ENCODE data around the gene NCKAP1. TPM values are rescaled to one million over a fixed set of nuclear protein-coding genes. Genes with fewer than 3 reads are reported as not detected.
A peak's percentile ranks its signal among the peaks of the same experiment; 100 is the strongest.
"Not testable (repeated sequence)": the region's sequence is repeated elsewhere in the genome, so short reads cannot be mapped to it uniquely, and the experiment has no call there.

NCKAP1 gene
- total and polyA plus RNA-seq, 3 experiments from 2014 or later: 0.51 to 8.7 (median 6.2) TPM

GRCh38 chr2:182901748-182902147, 136.5 kb downstream of the NCKAP1 start:
- Histone ChIP-seq H3K27ac (ENCODE audit: low read depth, low read length) (no peak overlapping the region), H3K4me3 (ENCODE audit: low read length) (no peak overlapping the region), H3K36me3 (ENCODE audit: insufficient read depth, low read length) (no peaks in the 10 kb centered on the region), H3K27me3 (ENCODE audit: insufficient read depth, low read length, poor library complexity, severe bottlenecking) (no peaks in the 10 kb centered on the region), H3K4me1 (ENCODE audit: insufficient read depth, low read length) (no peaks in the 10 kb centered on the region), H3K9me3 (ENCODE audit: low read length) (no peaks in the 10 kb centered on the region)
- POLR2A ChIA-PET: no interaction called here
- no peak overlapping the region for H3K4me3 Mint-ChIP-seq
- CTCF ChIA-PET: no interaction called here
- H3K9me3 Mint-ChIP-seq: no peaks in the 10 kb centered on the region
- H3K27ac Mint-ChIP-seq: peak overlapping the region in 1 of 8 donors; percentile 73
- no peak for DNase-seq
- H3K36me3 Mint-ChIP-seq: no peaks in the 10 kb centered on the region
- peaks cover 0 to under 1% of the 10 kb centered on the region in 2 donors for H3K27me3 Mint-ChIP-seq
- peaks cover 0 to 5% (median 0%) of the 10 kb centered on the region in 3 donors for H3K4me1 Mint-ChIP-seq

DNA sequence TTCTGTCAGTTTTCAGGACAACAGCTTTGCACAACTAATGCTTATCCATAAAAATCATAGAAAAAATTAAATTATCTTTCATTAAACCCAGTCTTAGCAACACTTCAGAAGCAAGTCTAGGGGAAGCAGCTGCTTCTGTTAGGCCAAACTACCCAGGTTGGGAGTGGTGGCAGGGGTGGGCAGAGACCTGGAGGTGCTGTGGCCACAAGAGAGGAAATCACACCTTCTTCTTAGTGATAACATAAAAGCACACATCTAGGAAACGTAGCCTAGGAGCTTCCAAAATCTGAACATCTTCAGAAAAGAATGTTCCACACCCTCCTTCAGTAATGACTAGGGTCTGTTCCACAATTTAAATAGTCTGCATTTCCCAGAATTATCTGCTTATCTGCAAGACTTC, 139.5 kb downstream of the NCKAP1 start:
- POLR2A ChIA-PET: no interaction called here
- H3K27ac ChIP-seq (ENCODE audit: low read depth, low read length): no peak overlapping the region
- H3K4me1 Mint-ChIP-seq: peaks cover 0 to 5% (median 0%) of the 10 kb centered on the region in 3 donors
- H3K27ac Mint-ChIP-seq: no peak overlapping the region
- CTCF ChIA-PET: interaction anchor here (1.6 kb wide), 1 partner anchor 18 kb away, joined by 4 read pairs; no protein-coding TSS in a partner anchor
- H3K27me3 Mint-ChIP-seq: peaks cover 0 to 1% of the 10 kb centered on the region in 2 donors
- H3K4me3 ChIP-seq (ENCODE audit: low read length): no peak overlapping the region
- H3K4me1 ChIP-seq (ENCODE audit: insufficient read depth, low read length): no peaks in the 10 kb centered on the region
- H3K36me3 Mint-ChIP-seq: no peaks in the 10 kb centered on the region
- no peak overlapping the region for H3K4me3 Mint-ChIP-seq
- H3K36me3 ChIP-seq (ENCODE audit: insufficient read depth, low read length): no peaks in the 10 kb centered on the region
- no peaks in the 10 kb centered on the region for H3K9me3 ChIP-seq (ENCODE audit: low read length)
- no peaks in the 10 kb centered on the region for H3K27me3 ChIP-seq (ENCODE audit: insufficient read depth, low read length, poor library complexity, severe bottlenecking)
- DNase-seq: no peak
- no peaks in the 10 kb centered on the region for H3K9me3 Mint-ChIP-seq

- DNase-seq: no peak
- POLR2A ChIA-PET: no interaction called here
- no peaks in the 10 kb centered on the region for H3K36me3 Mint-ChIP-seq
Observed at GRCh38 chr2:182897137-182897536, 141.1 kb downstream of the NCKAP1 start.

GRCh38 chr2:182895798-182896197, 142.5 kb downstream of the NCKAP1 start:
- ChIA-PET CTCF (no interaction called here), POLR2A (no interaction called here)
- Histone ChIP-seq H3K36me3 (ENCODE audit: insufficient read depth, low read length) (no peaks in the 10 kb centered on the region), H3K4me3 (ENCODE audit: low read length) (no peak overlapping the region), H3K4me1 (ENCODE audit: insufficient read depth, low read length) (no peaks in the 10 kb centered on the region), H3K9me3 (ENCODE audit: low read length) (no peaks in the 10 kb centered on the region), H3K27me3 (ENCODE audit: insufficient read depth, low read length, poor library complexity, severe bottlenecking) (no peaks in the 10 kb centered on the region), H3K27ac (ENCODE audit: low read depth, low read length) (no peak overlapping the region)
- Mint-ChIP-seq H3K36me3 (no peaks in the 10 kb centered on the region), H3K27me3 (peaks cover 0 to 1% of the 10 kb centered on the region in 2 donors), H3K4me3 (no peak overlapping the region), H3K27ac (no peak overlapping the region), H3K4me1 (peaks cover 0 to 6% (median 2%) of the 10 kb centered on the region in 3 donors), H3K9me3 (no peaks in the 10 kb centered on the region)
- no peak for DNase-seq

More at GRCh38 chr2:182897137-182897536, 141.1 kb downstream of the NCKAP1 start:
- H3K27me3 ChIP-seq (ENCODE audit: insufficient read depth, low read length, poor library complexity, severe bottlenecking): no peaks in the 10 kb centered on the region
- Mint-ChIP-seq H3K4me3 (no peak overlapping the region), H3K27me3 (peaks cover 0 to 1% of the 10 kb centered on the region in 2 donors), H3K4me1 (peaks cover 0 to 5% (median 0%) of the 10 kb centered on the region in 3 donors), H3K9me3 (no peaks in the 10 kb centered on the region), H3K27ac (no peak overlapping the region)
- no peak overlapping the region for H3K4me3 ChIP-seq (ENCODE audit: low read length)
- CTCF ChIA-PET: no interaction called here
- no peaks in the 10 kb centered on the region for H3K9me3 ChIP-seq (ENCODE audit: low read length)
- H3K27ac ChIP-seq (ENCODE audit: low read depth, low read length): no peak overlapping the region
- no peaks in the 10 kb centered on the region for H3K4me1 ChIP-seq (ENCODE audit: insufficient read depth, low read length)
- no peaks in the 10 kb centered on the region for H3K36me3 ChIP-seq (ENCODE audit: insufficient read depth, low read length)

GRCh38 chr2:182895169-182895568, 143.1 kb downstream of the NCKAP1 start:
- no peak overlapping the region for H3K27ac ChIP-seq (ENCODE audit: low read depth, low read length)
- no peak overlapping the region for H3K27ac Mint-ChIP-seq
- H3K4me1 Mint-ChIP-seq: peaks cover 0 to 8% (median 3%) of the 10 kb centered on the region in 3 donors
- no peaks in the 10 kb centered on the region for H3K9me3 ChIP-seq (ENCODE audit: low read length)
- DNase-seq: no peak
- H3K4me3 ChIP-seq (ENCODE audit: low read length): no peak overlapping the region
- CTCF ChIA-PET: no interaction called here
- H3K9me3 Mint-ChIP-seq: no peaks in the 10 kb centered on the region
- H3K27me3 Mint-ChIP-seq: peaks cover 0 to 1% of the 10 kb centered on the region in 2 donors
- H3K36me3 Mint-ChIP-seq: no peaks in the 10 kb centered on the region
- POLR2A ChIA-PET: no interaction called here
- no peak overlapping the region for H3K4me3 Mint-ChIP-seq
- H3K27me3 ChIP-seq (ENCODE audit: insufficient read depth, low read length, poor library complexity, severe bottlenecking): no peaks in the 10 kb centered on the region
- H3K36me3 ChIP-seq (ENCODE audit: insufficient read depth, low read length): no peaks in the 10 kb centered on the region
- H3K4me1 ChIP-seq (ENCODE audit: insufficient read depth, low read length): no peaks in the 10 kb centered on the region

DNA sequence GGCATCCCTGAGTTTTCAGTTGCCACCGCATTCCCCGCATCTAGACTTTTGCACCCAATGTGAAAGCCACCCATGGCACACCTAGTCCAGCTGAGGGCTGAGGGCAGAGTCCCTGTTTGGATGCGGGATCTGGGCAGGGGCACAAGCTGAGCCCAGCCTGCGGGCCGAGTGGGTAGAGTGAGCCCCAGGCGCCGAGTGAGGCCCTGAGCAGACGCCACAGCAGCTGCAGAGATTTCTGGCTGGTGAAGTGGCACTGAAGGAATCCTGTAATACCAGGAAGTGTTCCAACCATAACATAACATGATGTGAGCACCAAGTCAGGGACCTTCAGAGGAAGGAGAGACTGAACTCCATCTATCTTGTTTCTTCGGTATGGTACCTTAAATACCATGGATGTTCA, 144.1 kb downstream of the NCKAP1 start:
- POLR2A ChIA-PET: no interaction called here
- H3K27me3 Mint-ChIP-seq: peaks cover 0 to 1% of the 10 kb centered on the region in 2 donors
- Histone ChIP-seq H3K4me1 (ENCODE audit: insufficient read depth, low read length) (no peaks in the 10 kb centered on the region), H3K9me3 (ENCODE audit: low read length) (no peaks in the 10 kb centered on the region), H3K4me3 (ENCODE audit: low read length) (no peak overlapping the region), H3K27me3 (ENCODE audit: insufficient read depth, low read length, poor library complexity, severe bottlenecking) (no peaks in the 10 kb centered on the region), H3K27ac (ENCODE audit: low read depth, low read length) (no peak overlapping the region), H3K36me3 (ENCODE audit: insufficient read depth, low read length) (no peaks in the 10 kb centered on the region)
- peaks cover 0 to 8% (median 3%) of the 10 kb centered on the region in 3 donors for H3K4me1 Mint-ChIP-seq
- no peak overlapping the region for H3K4me3 Mint-ChIP-seq
- peak overlapping the region in 1 of 8 donors; percentile 34 for H3K27ac Mint-ChIP-seq
- CTCF ChIA-PET: no interaction called here
- no peaks in the 10 kb centered on the region for H3K36me3 Mint-ChIP-seq
- H3K9me3 Mint-ChIP-seq: no peaks in the 10 kb centered on the region
- no peak for DNase-seq

GRCh38 chr2:182893666-182894065, 144.6 kb downstream of the NCKAP1 start:
- CTCF ChIA-PET: no interaction called here
- peaks cover 0 to 3% (median 3%) of the 10 kb centered on the region in 3 donors for H3K4me1 Mint-ChIP-seq
- H3K36me3 Mint-ChIP-seq: no peaks in the 10 kb centered on the region

GRCh38 chr2:182893035-182893434, 145.2 kb downstream of the NCKAP1 start:
- H3K36me3 Mint-ChIP-seq; H3K9me3 Mint-ChIP-seq; H3K4me3 Mint-ChIP-seq; CTCF ChIA-PET; H3K9me3 ChIP-seq (ENCODE audit: low read length); DNase-seq; POLR2A ChIA-PET; H3K27me3 ChIP-seq (ENCODE audit: insufficient read depth, low read length, poor library complexity, severe bottlenecking); H3K4me1 Mint-ChIP-seq; H3K27me3 Mint-ChIP-seq; H3K4me1 ChIP-seq (ENCODE audit: insufficient read depth, low read length); H3K27ac Mint-ChIP-seq; H3K27ac ChIP-seq (ENCODE audit: low read depth, low read length); H3K36me3 ChIP-seq (ENCODE audit: insufficient read depth, low read length); H3K4me3 ChIP-seq (ENCODE audit: low read length): not testable (repeated sequence)

More at GRCh38 chr2:182893666-182894065, 144.6 kb downstream of the NCKAP1 start:
- no peak overlapping the region for H3K27ac Mint-ChIP-seq
- Histone ChIP-seq H3K9me3 (ENCODE audit: low read length) (no peaks in the 10 kb centered on the region), H3K27me3 (ENCODE audit: insufficient read depth, low read length, poor library complexity, severe bottlenecking) (no peaks in the 10 kb centered on the region), H3K27ac (ENCODE audit: low read depth, low read length) (no peak overlapping the region), H3K36me3 (ENCODE audit: insufficient read depth, low read length) (no peaks in the 10 kb centered on the region), H3K4me3 (ENCODE audit: low read length) (no peak overlapping the region), H3K4me1 (ENCODE audit: insufficient read depth, low read length) (no peaks in the 10 kb centered on the region)
- H3K27me3 Mint-ChIP-seq: peaks cover 0 to 1% of the 10 kb centered on the region in 2 donors
- POLR2A ChIA-PET: no interaction called here
- no peak for DNase-seq
- H3K9me3 Mint-ChIP-seq: no peaks in the 10 kb centered on the region
- H3K4me3 Mint-ChIP-seq: no peak overlapping the region

GRCh38 chr2:182891611-182892010, 146.6 kb downstream of the NCKAP1 start:
- ChIA-PET POLR2A (no interaction called here), CTCF (interaction anchor here (1.5 kb wide), 1 partner anchor 8 kb away, joined by 4 read pairs; no protein-coding TSS in a partner anchor)
- Mint-ChIP-seq H3K36me3 (no peaks in the 10 kb centered on the region), H3K27me3 (no peaks in the 10 kb centered on the region), H3K4me3 (no peak overlapping the region), H3K4me1 (peaks cover 0 to 3% (median 3%) of the 10 kb centered on the region in 3 donors), H3K9me3 (no peaks in the 10 kb centered on the region), H3K27ac (no peak overlapping the region)
- no peaks in the 10 kb centered on the region for H3K4me1 ChIP-seq (ENCODE audit: insufficient read depth, low read length)
- no peak overlapping the region for H3K4me3 ChIP-seq (ENCODE audit: low read length)
- DNase-seq: no peak
- no peaks in the 10 kb centered on the region for H3K36me3 ChIP-seq (ENCODE audit: insufficient read depth, low read length)
- H3K9me3 ChIP-seq (ENCODE audit: low read length): no peaks in the 10 kb centered on the region
- H3K27ac ChIP-seq (ENCODE audit: low read depth, low read length): no peak overlapping the region
- no peaks in the 10 kb centered on the region for H3K27me3 ChIP-seq (ENCODE audit: insufficient read depth, low read length, poor library complexity, severe bottlenecking)
